Activated naive CD8-positive, alpha-beta T cell treated with anti-CD3 and anti-CD28 coated beads, Interleukin-2, amount 10 ng/mL, durations not matched to agents 7 days and 5 days (primary cell): ENCODE results near the gene PHF20. TPM values are rescaled to one million over a fixed set of nuclear protein-coding genes. Genes with fewer than 3 reads are reported as not detected.
A peak's percentile ranks its signal among the peaks of the same experiment; 100 is the strongest.
"Not testable (repeated sequence)": the region's sequence is repeated elsewhere in the genome, so short reads cannot be mapped to it uniquely, and the experiment has no call there.

Source experiments
- ATAC-seq: fragments of 150-1000 bp; cut with Tn5 transposase; one replicate; pipeline ENCODE4 v1.10.0; 2021; ENCODE audit warnings: low read depth, moderate library complexity
- POLR2A ChIA-PET: fragments of 350-600 bp; sonication (Branson Sonifier 250); formaldehyde crosslinking; loops from one replicate; lab custom pipeline; 2021; ENCODE audit warnings: antibody characterized with exemption; lab: Charles Lee
- DNase-seq: peaks from one replicate; pipeline ENCODE4 v3.0.0; 2021
- H3K27ac Mint-ChIP-seq: one replicate; pipeline ENCODE4 v1.8.0; 2022; ENCODE audit warnings: mild to moderate bottlenecking, mixed read lengths
- H3K27me3 Mint-ChIP-seq: one replicate; pipeline ENCODE4 v1.8.0; 2022; ENCODE audit warnings: mild to moderate bottlenecking, moderate library complexity, mixed read lengths
- H3K36me3 Mint-ChIP-seq: one replicate; pipeline ENCODE4 v1.8.0; 2021; ENCODE audit warnings: mild to moderate bottlenecking, mixed read lengths
- H3K4me1 Mint-ChIP-seq: one replicate; pipeline ENCODE4 v1.8.0; 2021; ENCODE audit warnings: mixed read lengths
- H3K4me3 Mint-ChIP-seq: one replicate; pipeline ENCODE4 v1.8.0; 2022; ENCODE audit warnings: mild to moderate bottlenecking, moderate library complexity, mixed read lengths
- H3K9me3 Mint-ChIP-seq: one replicate; pipeline ENCODE4 v1.8.0; 2021; ENCODE audit warnings: mixed read lengths
- total RNA-seq, 2 experiments: library from RNA; stranded (reverse); gene quantifications; one replicate each; pipeline ENCODE4 v1.2.3, GENCODE V29; 2021

Gene PHF20
- total RNA-seq, 2 experiments from 2014 or later: 61.9 to 69.4 TPM

GRCh38 chr20:35974256-35974655, 202.4 kb downstream of the PHF20 start:
- DNase-seq: no peak
- no peak for ATAC-seq
- Mint-ChIP-seq H3K4me1 (no peaks in the 10 kb centered on the region), H3K36me3 (no peaks in the 10 kb centered on the region), H3K27ac (no peak overlapping the region), H3K4me3 (no peak overlapping the region), H3K27me3 (peaks cover 5% of the 10 kb centered on the region), H3K9me3 (no peaks in the 10 kb centered on the region)
- POLR2A ChIA-PET: interaction anchor here (0.9 kb wide), 1 partner anchor 21 kb away, joined by 3 read pairs; no protein-coding TSS in a partner anchor

GRCh38 chr20:35975576-35976373, 204.0 kb downstream of the PHF20 start:
- Mint-ChIP-seq H3K36me3 (no peaks in the 10 kb centered on the region), H3K9me3 (no peaks in the 10 kb centered on the region), H3K27me3 (peaks cover 5% of the 10 kb centered on the region), H3K4me1 (no peaks in the 10 kb centered on the region), H3K27ac (no peak overlapping the region), H3K4me3 (no peak overlapping the region)
- POLR2A ChIA-PET: no interaction called here
- DNase-seq (no peak), ATAC-seq (no peak)

GRCh38 chr20:35978041-35978513, 206.3 kb downstream of the PHF20 start:
- H3K4me1 Mint-ChIP-seq: no peaks in the 10 kb centered on the region
- H3K4me3 Mint-ChIP-seq: no peak overlapping the region
- H3K36me3 Mint-ChIP-seq: no peaks in the 10 kb centered on the region
- H3K27ac Mint-ChIP-seq: no peak overlapping the region
- ATAC-seq (no peak), DNase-seq (no peak)
- POLR2A ChIA-PET: no interaction called here
- no peaks in the 10 kb centered on the region for H3K9me3 Mint-ChIP-seq
- peaks cover 5% of the 10 kb centered on the region for H3K27me3 Mint-ChIP-seq

- ATAC-seq (no peak), DNase-seq (no peak)
- no peaks in the 10 kb centered on the region for H3K9me3 Mint-ChIP-seq
- H3K27me3 Mint-ChIP-seq: peaks cover 3% of the 10 kb centered on the region
- H3K4me1 Mint-ChIP-seq: peaks cover 2% of the 10 kb centered on the region
- H3K4me3 Mint-ChIP-seq: no peak overlapping the region
- POLR2A ChIA-PET: no interaction called here
- H3K36me3 Mint-ChIP-seq: no peaks in the 10 kb centered on the region
- no peak overlapping the region for H3K27ac Mint-ChIP-seq
Observed at GRCh38 chr20:35979544-35979943, 207.7 kb downstream of the PHF20 start.

GRCh38 chr20:35981969-35982368, 210.2 kb downstream of the PHF20 start:
- Mint-ChIP-seq H3K27me3 (peaks cover 3% of the 10 kb centered on the region), H3K9me3 (no peaks in the 10 kb centered on the region), H3K36me3 (no peaks in the 10 kb centered on the region), H3K4me3 (no peak overlapping the region), H3K4me1 (peaks cover 2% of the 10 kb centered on the region), H3K27ac (no peak overlapping the region)
- POLR2A ChIA-PET: no interaction called here
- ATAC-seq (no peak), DNase-seq (no peak)

GRCh38 chr20:35984382-35984781, 212.6 kb downstream of the PHF20 start:
- no peak overlapping the region for H3K27ac Mint-ChIP-seq
- POLR2A ChIA-PET: no interaction called here
- peaks cover 2% of the 10 kb centered on the region for H3K4me1 Mint-ChIP-seq
- no peaks in the 10 kb centered on the region for H3K9me3 Mint-ChIP-seq
- H3K27me3 Mint-ChIP-seq: peaks cover 10% of the 10 kb centered on the region
- no peak for ATAC-seq
- DNase-seq: no peak
- no peaks in the 10 kb centered on the region for H3K36me3 Mint-ChIP-seq
- no peak overlapping the region for H3K4me3 Mint-ChIP-seq

GRCh38 chr20:35985806-35986205, 214.0 kb downstream of the PHF20 start:
- POLR2A ChIA-PET: no interaction called here
- DNase-seq: no peak
- ATAC-seq: no peak
- peaks cover 19% of the 10 kb centered on the region for H3K27me3 Mint-ChIP-seq
- H3K4me1 Mint-ChIP-seq: peaks cover 2% of the 10 kb centered on the region
- H3K36me3 Mint-ChIP-seq: no peaks in the 10 kb centered on the region
- H3K27ac Mint-ChIP-seq: no peak overlapping the region
- no peak overlapping the region for H3K4me3 Mint-ChIP-seq
- H3K9me3 Mint-ChIP-seq: no peaks in the 10 kb centered on the region

- H3K27me3 Mint-ChIP-seq: peaks cover 20% of the 10 kb centered on the region
- DNase-seq (no peak), ATAC-seq (no peak)
- H3K9me3 Mint-ChIP-seq: no peaks in the 10 kb centered on the region
- no peak overlapping the region for H3K4me3 Mint-ChIP-seq
- POLR2A ChIA-PET: no interaction called here
- H3K27ac Mint-ChIP-seq: no peak overlapping the region
- peaks cover 5% of the 10 kb centered on the region for H3K4me1 Mint-ChIP-seq
- H3K36me3 Mint-ChIP-seq: no peaks in the 10 kb centered on the region
Observed at GRCh38 chr20:35988910-35989463, 217.2 kb downstream of the PHF20 start.

GRCh38 chr20:35991142-35991771, 219.4 kb downstream of the PHF20 start:
- ATAC-seq: no peak
- Mint-ChIP-seq H3K9me3 (no peaks in the 10 kb centered on the region), H3K27me3 (peaks cover 20% of the 10 kb centered on the region), H3K4me3 (no peak overlapping the region), H3K27ac (no peak overlapping the region), H3K36me3 (no peaks in the 10 kb centered on the region), H3K4me1 (peaks cover 5% of the 10 kb centered on the region)
- no peak for DNase-seq
- POLR2A ChIA-PET: interaction anchor here (0.6 to 1.3 kb wide), 3 partner anchors 37 to 118 kb away, joined by 3 to 5 read pairs (median 4); partner anchors contain the start of gene SCAND1

- H3K36me3 Mint-ChIP-seq: no peaks in the 10 kb centered on the region
- no peak for DNase-seq
- ATAC-seq: peak; percentile 72
- peaks cover 20% of the 10 kb centered on the region for H3K27me3 Mint-ChIP-seq
- H3K4me1 Mint-ChIP-seq: peaks cover 5% of the 10 kb centered on the region
- H3K9me3 Mint-ChIP-seq: no peaks in the 10 kb centered on the region
- POLR2A ChIA-PET: interaction anchor here (0.6 to 1.4 kb wide), 4 partner anchors 38 to 207 kb away, joined by 3 to 8 read pairs (median 5); partner anchors contain the start of gene SCAND1
- peak overlapping the region; percentile 37 for H3K4me3 Mint-ChIP-seq
- H3K27ac Mint-ChIP-seq: no peak overlapping the region
Observed at GRCh38 chr20:35992713-35993335, 221.0 kb downstream of the PHF20 start.

GRCh38 chr20:35994994-35995453, 223.2 kb downstream of the PHF20 start:
- no peaks in the 10 kb centered on the region for H3K9me3 Mint-ChIP-seq
- ATAC-seq: peak; percentile 84

GRCh38 chr20:35996492-35996891, 224.7 kb downstream of the PHF20 start:
- H3K4me3 Mint-ChIP-seq, DNase-seq, H3K36me3 Mint-ChIP-seq, H3K9me3 Mint-ChIP-seq, H3K27me3 Mint-ChIP-seq, H3K27ac Mint-ChIP-seq, H3K4me1 Mint-ChIP-seq, ATAC-seq, POLR2A ChIA-PET: not testable (repeated sequence)

More at GRCh38 chr20:35994994-35995453, 223.2 kb downstream of the PHF20 start:
- POLR2A ChIA-PET: no interaction called here
- Mint-ChIP-seq H3K27me3 (peaks cover 7% of the 10 kb centered on the region), H3K27ac (no peak overlapping the region), H3K36me3 (no peaks in the 10 kb centered on the region), H3K4me1 (peaks cover 5% of the 10 kb centered on the region), H3K4me3 (no peak overlapping the region)
- DNase-seq: peak; percentile 81
